SU-DHL-6 (cell line): Measurements from ENCODE around the gene FLAD1.

ENCODE experiments used
- H2AFZ ChIP-seq: fragments of 200-600 bp; sonication (generic); 2 replicates; pipeline ENCODE4 v1.6.1; 2014; ENCODE audit warnings: low read depth, mild to moderate bottlenecking, moderate library complexity, mixed read lengths, antibody characterized with exemption, low read length; ENCODE audit not compliant: severe bottlenecking
- H3F3A ChIP-seq: fragments of 200-600 bp; shearing (Covaris generic); 2 replicates; pipeline ENCODE4 v1.6.0; 2016; ENCODE audit warnings: antibody characterized with exemption, mild to moderate bottlenecking; ENCODE audit not compliant: insufficient read depth
- H3K27ac ChIP-seq: fragments of 200-600 bp; sonication (generic); 2 replicates; pipeline ENCODE4 v1.5.1; 2016; ENCODE audit warnings: low read depth, mild to moderate bottlenecking, low read length, moderate library complexity, mixed read lengths
- H3K27me3 ChIP-seq: fragments of 200-600 bp; sonication (generic), shearing (Covaris generic); 2 replicates; pipeline ENCODE4 v1.6.0; 2014; ENCODE audit warnings: mild to moderate bottlenecking, low read length
- H3K36me3 ChIP-seq: fragments of 200-600 bp; sonication (generic); 2 replicates; pipeline ENCODE4 v1.6.1; 2014; ENCODE audit warnings: mild to moderate bottlenecking, low read length, mixed read lengths
- H3K4me2 ChIP-seq: fragments of 300-600, 200-600 bp; shearing (Covaris generic), sonication (generic); 2 replicates; pipeline ENCODE4 v1.6.0; 2014; ENCODE audit warnings: low read length, low read depth, mild to moderate bottlenecking; ENCODE audit not compliant: poor library complexity, severe bottlenecking
- H3K4me3 ChIP-seq: fragments of 200-600 bp; sonication (generic); 2 replicates; pipeline ENCODE4 v1.5.1; 2014; ENCODE audit warnings: antibody characterized with exemption, low read length, mild to moderate bottlenecking, mixed read lengths; ENCODE audit not compliant: insufficient read depth, poor library complexity, severe bottlenecking
- H3K79me2 ChIP-seq: fragments of 200-600 bp; sonication (generic); 2 replicates; pipeline ENCODE4 v1.6.1; 2014; ENCODE audit warnings: mild to moderate bottlenecking, low read length, moderate library complexity; ENCODE audit not compliant: insufficient read depth
- H3K9ac ChIP-seq: fragments of 200-600 bp; sonication (generic); 2 replicates; pipeline ENCODE4 v1.7.0; 2014; ENCODE audit warnings: mild to moderate bottlenecking, low read length
- H3K9me2 ChIP-seq: fragments of 200-600 bp; sonication (generic); replicated peaks from 2 replicates; pipeline ENCODE4 v1.6.1; 2014; ENCODE audit warnings: low read length; ENCODE audit not compliant: insufficient read depth
- H3K9me3 ChIP-seq: fragments of 200-600 bp; sonication (generic); 2 replicates; pipeline ENCODE4 v1.6.1; 2014; ENCODE audit warnings: low read length, mixed read lengths; ENCODE audit not compliant: insufficient read depth
- H4K20me1 ChIP-seq: fragments of 200-600 bp; sonication (generic); 2 replicates; pipeline ENCODE4 v1.6.1; 2014; ENCODE audit warnings: low read depth, mild to moderate bottlenecking, antibody characterized with exemption, low read length, moderate library complexity, mixed read lengths
- CTCF ChIP-seq: fragments of 200-600 bp; sonication (generic); IDR thresholded peaks from one replicate; pipeline ENCODE4 v1.5.1; 2017; ENCODE audit warnings: antibody characterized with exemption, mild to moderate bottlenecking, low read length, moderate library complexity; ENCODE audit not compliant: insufficient read depth, poor library complexity, severe bottlenecking
- EZH2phosphoT487 ChIP-seq: fragments of 200-600 bp; sonication (generic), shearing (Covaris generic); conservative IDR thresholded peaks from 2 replicates; pipeline ENCODE4 v1.6.1; 2018; ENCODE audit warnings: mild to moderate bottlenecking, antibody characterized with exemption, low read length, moderate library complexity, mixed read lengths

FLAD1 gene

GRCh38 chr1:155003766-155004351, 20.7 kb downstream of the FLAD1 start:
- H3K36me3 ChIP-seq, result no peaks in the 10 kb centered on the region
- H3K27ac ChIP-seq, result no peak overlapping the region
- H3K4me2 ChIP-seq, result peak overlapping the region; percentile 35
- no peak overlapping the region for H2AFZ ChIP-seq
- no peaks in the 10 kb centered on the region for H4K20me1 ChIP-seq
- no peak overlapping the region for H3K9ac ChIP-seq
- H3K9me3 ChIP-seq, result no peaks in the 10 kb centered on the region
- TF ChIP-seq EZH2phosphoT487 (no peak), CTCF (no peak)
- no peaks in the 10 kb centered on the region for H3K27me3 ChIP-seq
- H3K4me3 ChIP-seq, result no peak overlapping the region
- H3K9me2 ChIP-seq, result no peaks in the 10 kb centered on the region
- peaks cover 10% of the 10 kb centered on the region; the same call in 1 of the 2 replicates for H3F3A ChIP-seq
- H3K79me2 ChIP-seq, result no peaks in the 10 kb centered on the region

- Histone ChIP-seq H3K36me3 (no peaks in the 10 kb centered on the region), H3K4me3 (no peak overlapping the region), H3K9ac (no peak overlapping the region), H3K4me2 (no peak overlapping the region), H4K20me1 (no peaks in the 10 kb centered on the region), H3K9me3 (no peaks in the 10 kb centered on the region), H3K79me2 (no peaks in the 10 kb centered on the region), H3F3A (peaks cover 8% of the 10 kb centered on the region; the same call in 1 of the 2 replicates), H3K9me2 (no peaks in the 10 kb centered on the region), H3K27me3 (no peaks in the 10 kb centered on the region), H2AFZ (no peak overlapping the region), H3K27ac (no peak overlapping the region)
- TF ChIP-seq CTCF (no peak), EZH2phosphoT487 (no peak)
These were observed 21.4 kb downstream of the FLAD1 start for GRCh38 chr1:155004352-155005075.

- no peak overlapping the region for H2AFZ ChIP-seq
- no peak overlapping the region for H3K4me2 ChIP-seq
- no peak for TF ChIP-seq EZH2phosphoT487
- TF ChIP-seq CTCF, result no peak
- no peaks in the 10 kb centered on the region for H3F3A ChIP-seq
- H3K9ac ChIP-seq, result no peak overlapping the region
- no peaks in the 10 kb centered on the region for H3K27me3 ChIP-seq
- H3K9me2 ChIP-seq, result no peaks in the 10 kb centered on the region
- H4K20me1 ChIP-seq, result no peaks in the 10 kb centered on the region
- H3K9me3 ChIP-seq, result no peaks in the 10 kb centered on the region
- H3K36me3 ChIP-seq, result no peaks in the 10 kb centered on the region
- no peak overlapping the region for H3K27ac ChIP-seq
- no peak overlapping the region for H3K4me3 ChIP-seq
- no peaks in the 10 kb centered on the region for H3K79me2 ChIP-seq
These were observed 22.2 kb downstream of the FLAD1 start for GRCh38 chr1:155005076-155006011.
